ENCODE data around the gene CDH6. TPM values are rescaled to one million over a fixed set of nuclear protein-coding genes. Genes with fewer than 3 reads are reported as not detected.

CDH6 gene
- total RNA-seq, 4 donors from 2014 or later = 0.13 to 2.5 (median 0.82) TPM

DNA sequence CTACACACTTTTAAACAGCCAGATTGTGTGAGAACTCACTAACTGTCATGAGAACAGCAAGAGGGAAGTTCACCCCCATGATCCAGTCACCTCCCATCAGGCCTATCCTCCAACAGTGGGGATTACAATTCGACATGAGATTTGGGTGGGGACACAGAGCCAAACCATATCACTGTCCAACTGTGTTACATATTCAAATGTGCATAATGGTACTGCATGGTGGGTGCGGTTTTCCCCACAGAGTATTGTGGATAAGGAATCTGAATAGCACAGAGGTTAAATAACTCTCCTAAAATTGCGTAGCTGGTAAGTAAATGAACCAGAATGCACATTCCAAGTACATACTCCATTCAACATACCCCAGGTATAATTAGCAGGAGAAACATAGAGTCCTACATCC, 32.1 kb downstream of the CDH6 start:
- TF ChIP-seq, protein P1, sequence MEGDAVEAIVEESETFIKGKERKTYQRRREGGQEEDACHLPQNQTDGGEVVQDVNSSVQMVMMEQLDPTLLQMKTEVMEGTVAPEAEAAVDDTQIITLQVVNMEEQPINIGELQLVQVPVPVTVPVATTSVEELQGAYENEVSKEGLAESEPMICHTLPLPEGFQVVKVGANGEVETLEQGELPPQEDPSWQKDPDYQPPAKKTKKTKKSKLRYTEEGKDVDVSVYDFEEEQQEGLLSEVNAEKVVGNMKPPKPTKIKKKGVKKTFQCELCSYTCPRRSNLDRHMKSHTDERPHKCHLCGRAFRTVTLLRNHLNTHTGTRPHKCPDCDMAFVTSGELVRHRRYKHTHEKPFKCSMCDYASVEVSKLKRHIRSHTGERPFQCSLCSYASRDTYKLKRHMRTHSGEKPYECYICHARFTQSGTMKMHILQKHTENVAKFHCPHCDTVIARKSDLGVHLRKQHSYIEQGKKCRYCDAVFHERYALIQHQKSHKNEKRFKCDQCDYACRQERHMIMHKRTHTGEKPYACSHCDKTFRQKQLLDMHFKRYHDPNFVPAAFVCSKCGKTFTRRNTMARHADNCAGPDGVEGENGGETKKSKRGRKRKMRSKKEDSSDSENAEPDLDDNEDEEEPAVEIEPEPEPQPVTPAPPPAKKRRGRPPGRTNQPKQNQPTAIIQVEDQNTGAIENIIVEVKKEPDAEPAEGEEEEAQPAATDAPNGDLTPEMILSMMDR (IDR thresholded peaks at IDR 0.05) = no peak
- intact Hi-C loops (cut with DNase I; ENCODE audit: low total_unique reads) = no loop called here
- no peak overlapping the region for H3K4me3 ChIP-seq (ENCODE audit: low read depth, poor library complexity, severe bottlenecking)
- DNase-seq (ENCODE audit: low spot score in 2 of 2) = no peak
- WGBS, 2 donors = 92 to 98% methylated on average over 3 of the region's 3 CpGs

DNA sequence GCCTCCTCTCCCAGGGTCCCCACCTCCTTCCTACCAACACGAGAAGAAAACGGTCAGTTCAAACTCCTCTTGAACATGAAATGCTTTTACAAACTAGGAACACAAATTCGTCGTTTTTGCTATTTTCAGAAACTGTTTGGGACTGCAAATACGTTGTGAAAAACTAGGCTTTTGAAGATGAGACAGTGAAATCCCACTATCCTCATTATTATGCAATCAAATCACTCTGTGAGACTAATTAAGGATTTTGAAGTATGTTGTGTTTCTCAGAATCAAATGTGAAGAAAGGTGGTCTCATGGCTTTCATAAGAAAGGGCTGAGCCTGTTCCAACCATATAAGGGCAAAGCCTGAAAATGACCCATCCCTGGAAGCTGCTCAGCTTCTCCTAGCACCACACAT, 33.2 kb downstream of the CDH6 start:
- H3K4me3 ChIP-seq (ENCODE audit: low read depth, poor library complexity, severe bottlenecking) = no peak overlapping the region
- DNase-seq (ENCODE audit: low spot score in 2 of 2) = no peak
- TF ChIP-seq, protein P1 (IDR thresholded peaks at IDR 0.05) = no peak
- no peak for TF ChIP-seq POLR2A (IDR thresholded peaks at IDR 0.05)
- intact Hi-C loops (cut with DNase I; ENCODE audit: low total_unique reads) = no loop called here
- 74 to 78% methylated on average over 5 of the region's 5 CpGs for WGBS, 2 donors

DNA sequence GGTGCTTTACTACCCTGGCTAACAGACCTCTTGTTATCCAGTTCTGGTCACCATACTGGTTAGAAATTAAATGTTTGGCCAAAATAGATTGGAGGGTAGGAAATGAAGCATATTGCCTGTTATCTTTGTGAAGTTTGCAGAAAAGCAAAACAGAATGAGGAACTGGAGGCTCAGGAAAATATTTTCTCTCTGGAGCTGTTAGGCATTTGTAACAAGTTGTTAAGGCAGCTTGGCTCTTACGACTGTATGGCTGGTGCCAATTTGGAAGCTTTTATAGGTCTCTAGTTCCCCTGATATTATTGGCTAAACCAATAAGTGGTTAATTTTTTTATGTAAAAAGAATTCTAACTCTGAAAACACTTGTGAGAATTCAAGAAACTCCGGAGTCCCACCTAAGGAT, 35.8 kb downstream of the CDH6 start:
- TF ChIP-seq, protein P1 (IDR thresholded peaks at IDR 0.05) = no peak
- TF ChIP-seq POLR2A (IDR thresholded peaks at IDR 0.05) = no peak
- DNase-seq (ENCODE audit: low spot score in 2 of 2) = no peak
- intact Hi-C loops (cut with DNase I; ENCODE audit: low total_unique reads) = no loop called here
- WGBS, 2 donors = 37 to 41% methylated on average over 2 of the region's 2 CpGs
- no peak overlapping the region for H3K4me3 ChIP-seq (ENCODE audit: low read depth, poor library complexity, severe bottlenecking)

DNA sequence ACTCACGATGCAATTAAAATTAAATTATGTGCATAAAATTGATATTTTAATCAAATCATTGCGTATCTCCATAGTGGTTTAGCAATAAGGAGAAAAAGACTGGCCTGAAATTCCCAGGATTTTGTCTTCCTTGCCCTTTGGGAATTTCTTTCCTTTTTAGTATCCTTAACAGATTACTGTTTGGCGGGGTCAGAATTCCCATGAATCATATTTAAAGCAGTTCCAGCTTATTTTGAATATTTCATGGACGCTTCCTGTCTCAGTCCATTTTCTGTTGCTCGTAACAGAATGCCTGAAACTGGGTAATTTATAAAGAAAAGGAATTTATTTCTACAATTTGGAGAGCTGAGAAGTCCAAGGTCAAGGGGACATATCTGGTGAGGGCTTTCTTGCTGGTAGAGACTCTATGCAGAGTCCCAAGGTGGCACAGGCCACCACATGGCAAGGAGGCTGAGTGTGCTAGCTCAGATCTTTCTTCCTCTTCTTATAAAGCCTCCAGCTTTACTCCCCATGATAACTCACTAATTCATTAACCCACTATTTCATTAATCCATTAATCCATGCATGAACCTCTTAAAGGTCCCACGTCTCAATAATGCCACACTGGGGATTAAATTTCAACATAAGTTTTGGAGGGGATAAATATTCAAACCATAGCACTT, 37.8 kb downstream of the CDH6 start:
- WGBS, 2 donors = 67% methylated on average over 6 of the region's 6 CpGs
- intact Hi-C loops (cut with DNase I; ENCODE audit: low total_unique reads) = no loop called here

DNA sequence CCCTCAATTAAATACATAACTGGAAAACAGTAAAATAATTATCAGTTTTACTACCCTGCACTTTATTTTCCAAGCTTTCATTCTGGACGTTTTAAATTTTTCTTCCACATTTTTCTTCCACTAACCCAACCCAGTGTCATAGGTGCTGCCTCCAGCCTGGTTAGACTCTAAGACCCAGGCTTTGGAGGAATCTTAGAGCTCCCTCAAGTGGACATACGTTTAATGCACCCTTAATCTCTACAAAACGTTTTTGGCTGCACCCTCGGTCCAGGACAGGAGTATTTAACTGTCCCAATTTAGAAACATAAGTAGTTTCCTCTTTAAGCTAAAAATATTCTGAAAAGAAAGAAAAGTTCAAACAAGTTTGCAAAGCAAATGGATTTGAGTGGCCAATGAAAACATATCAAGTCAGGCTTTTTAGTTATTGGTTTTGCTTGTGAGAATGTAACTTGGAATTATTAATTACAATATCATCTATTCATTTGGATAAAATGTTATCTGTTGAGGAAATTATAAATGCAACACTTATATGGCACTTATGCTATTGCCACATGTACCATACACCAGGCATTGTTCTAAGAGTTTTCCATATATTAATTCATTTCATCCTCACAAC, 38.9 kb downstream of the CDH6 start:
- no peak for DNase-seq (ENCODE audit: low spot score in 2 of 2)
- intact Hi-C loops (cut with DNase I; ENCODE audit: low total_unique reads) = no loop called here

More for the DNA sequence above, 37.8 kb downstream of the CDH6 start:
- no peak for TF ChIP-seq POLR2A (IDR thresholded peaks at IDR 0.05)
- TF ChIP-seq, protein P1 (IDR thresholded peaks at IDR 0.05) = no peak
- no peak for DNase-seq (ENCODE audit: low spot score in 2 of 2)
- H3K4me3 ChIP-seq (ENCODE audit: low read depth, poor library complexity, severe bottlenecking) = no peak overlapping the region

More for the DNA sequence above, 38.9 kb downstream of the CDH6 start:
- TF ChIP-seq, protein P1 (IDR thresholded peaks at IDR 0.05) = no peak
- no peak for TF ChIP-seq POLR2A (IDR thresholded peaks at IDR 0.05)
- H3K4me3 ChIP-seq (ENCODE audit: low read depth, poor library complexity, severe bottlenecking) = no peak overlapping the region
- WGBS, 2 donors = 1 to 4% methylated on average over 4 of the region's 4 CpGs

Measured in lower leg skin (tissue), 4 donors.